H1 (cell line): Measurements from ENCODE around the gene GFM1. TPM values are rescaled to one million over a fixed set of nuclear protein-coding genes. Genes with fewer than 3 reads are reported as not detected.

Source experiments
- CTCF ChIA-PET: fragments of 300-600 bp; sonication (Branson Sonifier 250); formaldehyde crosslinking; loops from one replicate; lab custom pipeline; 2021; ENCODE audit not compliant: partially characterized antibody; lab: Charles Lee
- POLR2A ChIA-PET: fragments of 300-600 bp; sonication (Branson Sonifier 250); formaldehyde crosslinking; loops from one replicate; lab custom pipeline; 2021; ENCODE audit warnings: inconsistent platforms; ENCODE audit not compliant: partially characterized antibody; lab: Charles Lee
- DNase-seq, 2 experiments: peaks; one replicate each; pipeline versions ENCODE4 v3.0.0 to v3.0.0-alpha.2; 2010 to 2022; ENCODE audit warnings: low spot score in 2 of 2, low read depth in 1 of 2, mixed read lengths in 1 of 2
- FAIRE-seq: peaks from 2 replicates; lab custom pipeline; 2011; peaks lifted over from hg19 to GRCh38; lab: Jason Lieb, UNC
- H2AFZ ChIP-seq: 2 replicates; pipeline ENCODE4 v1.8.1; 2012; ENCODE audit warnings: low read length, inconsistent platforms
- H2AK5ac ChIP-seq: 2 replicates; pipeline ENCODE4 v1.6.1; 2013; ENCODE audit warnings: low read depth, low read length
- H2BK120ac ChIP-seq: replicated peaks from 2 replicates; pipeline ENCODE3; 2013; ENCODE audit warnings: low read depth, low read length, inconsistent platforms
- H2BK12ac ChIP-seq: 2 replicates; pipeline ENCODE4 v1.6.1; 2013; ENCODE audit warnings: low read depth, low read length
- H2BK15ac ChIP-seq: 2 replicates; pipeline ENCODE4 v1.6.1; 2013; ENCODE audit warnings: low read length
- H2BK20ac ChIP-seq: 2 replicates; pipeline ENCODE4 v1.6.1; 2013; ENCODE audit warnings: low read length
- H2BK5ac ChIP-seq: 2 replicates; pipeline ENCODE4 v1.6.1; 2013; ENCODE audit warnings: low read depth, low read length
- H3K14ac ChIP-seq: 2 replicates; pipeline ENCODE4 v1.6.1; 2013; ENCODE audit warnings: inconsistent platforms; ENCODE audit not compliant: insufficient read length
- H3K18ac ChIP-seq: 2 replicates; pipeline ENCODE4 v1.6.1; 2013; ENCODE audit warnings: low read length; ENCODE audit errors: extremely low read depth
- H3K23ac ChIP-seq: 2 replicates; pipeline ENCODE4 v1.6.1; 2013; ENCODE audit warnings: inconsistent platforms; ENCODE audit not compliant: insufficient read length
- H3K23me2 ChIP-seq: 2 replicates; pipeline ENCODE4 v1.6.1; 2013; ENCODE audit warnings: low read depth, low read length
- H3K27ac ChIP-seq: 2 replicates; pipeline ENCODE4 v1.6.1; 2011; ENCODE audit warnings: low read depth, low read length, inconsistent platforms
- H3K27me3 ChIP-seq, 4 experiments: replicated peaks in 1 of 4; 1 replicate in 1 of 4; 2 replicates in 3 of 4; pipeline versions ENCODE4 v1.6.1 to v1.8.1; 2011 to 2013; ENCODE audit warnings: low read length in 3 of 4, mild to moderate bottlenecking in 3 of 4, inconsistent platforms in 2 of 4, mixed read lengths in 2 of 4, moderate library complexity in 1 of 4; ENCODE audit not compliant: control insufficient read depth in 3 of 4, insufficient read depth in 3 of 4; ENCODE audit errors: extremely low read depth in 1 of 4
- H3K36me3 ChIP-seq, 4 experiments: 2 replicates each; pipeline versions ENCODE4 v1.6.1 to v1.8.1; 2011 to 2013; ENCODE audit warnings: mild to moderate bottlenecking in 4 of 4, low read length in 3 of 4, moderate library complexity in 2 of 4, control low read depth in 1 of 4, inconsistent platforms in 1 of 4; ENCODE audit not compliant: insufficient read depth in 4 of 4, control insufficient read depth in 2 of 4
- H3K4ac ChIP-seq: replicated peaks from 2 replicates; pipeline ENCODE3; 2013; ENCODE audit warnings: low read length, low read depth, mixed read lengths, inconsistent platforms; ENCODE audit not compliant: insufficient read length
- H3K4me1 ChIP-seq, 4 experiments: replicated peaks in 1 of 4; 1 replicate in 1 of 4; 2 replicates in 3 of 4; pipeline versions ENCODE4 v1.6.1 to v1.8.1; 2011 to 2013; ENCODE audit warnings: low read length in 3 of 4, inconsistent platforms in 2 of 4, mixed read lengths in 1 of 4; ENCODE audit not compliant: insufficient read depth in 4 of 4, control insufficient read depth in 3 of 4
- H3K4me2 ChIP-seq, 2 experiments: 2 replicates each; pipeline versions ENCODE4 v1.6.1 to v1.8.1; 2011 to 2013; ENCODE audit warnings: low read depth in 2 of 2, low read length in 2 of 2, control low read depth in 1 of 2, inconsistent platforms in 1 of 2, mild to moderate bottlenecking in 1 of 2; ENCODE audit not compliant: insufficient read depth in 1 of 2
- H3K4me3 ChIP-seq, 4 experiments: fragments of 200-600, 300-600 bp in 1 of 4; sonication (generic), shearing (Covaris generic), sonication (Bioruptor Twin) in 1 of 4; 2 replicates each; pipeline versions ENCODE4 v1.5.1 to v1.8.1; 2011 to 2016; ENCODE audit warnings: low read length in 4 of 4, low read depth in 3 of 4, control low read depth in 2 of 4, inconsistent platforms in 2 of 4, mild to moderate bottlenecking in 2 of 4, mixed read lengths in 1 of 4, moderate library complexity in 1 of 4; ENCODE audit not compliant: insufficient read depth in 2 of 4; ENCODE audit errors: extremely low read depth in 1 of 4
- H3K56ac ChIP-seq: replicated peaks from 2 replicates; pipeline ENCODE3; 2013; ENCODE audit warnings: low read depth, mild to moderate bottlenecking, mixed read lengths, low read length, inconsistent platforms; ENCODE audit not compliant: insufficient read length
- H3K79me1 ChIP-seq: 2 replicates; pipeline ENCODE4 v1.6.1; 2013; ENCODE audit warnings: low read depth, low read length, control low read depth
- H3K79me2 ChIP-seq, 2 experiments: 2 replicates each; pipeline versions ENCODE4 v1.6.1 to v1.8.1; 2012 to 2013; ENCODE audit warnings: low read length in 2 of 2, mild to moderate bottlenecking in 2 of 2, inconsistent platforms in 1 of 2; ENCODE audit not compliant: insufficient read depth in 2 of 2, control insufficient read depth in 1 of 2
- H3K9ac ChIP-seq, 4 experiments: replicated peaks in 1 of 4; 1 replicate in 1 of 4; 2 replicates in 3 of 4; pipeline versions ENCODE4 v1.6.1 to v1.8.1; 2011 to 2013; ENCODE audit warnings: low read depth in 3 of 4, low read length in 3 of 4, control low read depth in 2 of 4, mild to moderate bottlenecking in 2 of 4, moderate library complexity in 2 of 4, inconsistent platforms in 1 of 4; ENCODE audit errors: extremely low read depth in 1 of 4
- H3K9me3 ChIP-seq, 2 experiments: 2 replicates each; pipeline versions ENCODE4 v1.6.1 to v1.8.1; 2012 to 2013; ENCODE audit warnings: mild to moderate bottlenecking in 2 of 2, moderate library complexity in 2 of 2, control low read depth in 1 of 2, inconsistent platforms in 1 of 2, low read depth in 1 of 2, low read length in 1 of 2, mixed read lengths in 1 of 2; ENCODE audit not compliant: insufficient read depth in 2 of 2
- H4K20me1 ChIP-seq, 2 experiments: replicated peaks in 1 of 2; 2 replicates each; pipeline versions ENCODE3 to v1.8.1; 2011 to 2013; ENCODE audit warnings: inconsistent platforms in 2 of 2, low read length in 2 of 2, mild to moderate bottlenecking in 1 of 2; ENCODE audit not compliant: insufficient read depth in 2 of 2, control insufficient read depth in 1 of 2
- H4K5ac ChIP-seq: 2 replicates; pipeline ENCODE4 v1.6.1; 2013; ENCODE audit warnings: low read length, low read depth, mixed read lengths, inconsistent platforms; ENCODE audit not compliant: insufficient read length
- H4K8ac ChIP-seq: 2 replicates; pipeline ENCODE4 v1.8.0; 2013; ENCODE audit warnings: mild to moderate bottlenecking, moderate library complexity, low read length, inconsistent platforms; ENCODE audit not compliant: insufficient read depth; ENCODE audit errors: extremely low read depth
- H4K91ac ChIP-seq: replicated peaks from 2 replicates; pipeline ENCODE3; 2013; ENCODE audit warnings: low read length, mixed read lengths, inconsistent platforms; ENCODE audit not compliant: insufficient read length
- CHD1 ChIP-seq: IDR thresholded peaks from 2 replicates; pipeline ENCODE4 v1.6.1; 2012; ENCODE audit warnings: low read depth, low read length, improper control_type of control experiment
- EGR1 ChIP-seq: IDR thresholded peaks from 2 replicates; pipeline ENCODE4 v1.6.1; 2011; ENCODE audit warnings: low read depth, low read length, borderline replicate concordance
- HDAC2 ChIP-seq, 2 experiments: fragments of 300-600 bp in 1 of 2; sonication (generic) in 1 of 2; IDR thresholded peaks; 2 replicates each; pipeline ENCODE4 v1.6.1; 2011 to 2012; ENCODE audit warnings: low read depth in 2 of 2, low read length in 2 of 2, mild to moderate bottlenecking in 2 of 2, moderate library complexity in 2 of 2, borderline replicate concordance in 1 of 2, inconsistent platforms in 1 of 2
- JUN ChIP-seq: IDR thresholded peaks from 2 replicates; pipeline ENCODE4 v1.6.1; 2011; ENCODE audit warnings: low read depth, mild to moderate bottlenecking, improper control_type of control experiment, low read length
- RXRA ChIP-seq: IDR thresholded peaks from 2 replicates; pipeline ENCODE4 v1.6.1; 2011; ENCODE audit warnings: low read depth, mild to moderate bottlenecking, low read length, moderate library complexity; ENCODE audit not compliant: insufficient read depth
- SAP30 ChIP-seq: fragments of 300-600 bp; sonication (generic); IDR thresholded peaks from 2 replicates; pipeline ENCODE4 v1.7.1; 2012; ENCODE audit warnings: low read length, moderate library complexity, mild to moderate bottlenecking, inconsistent platforms; ENCODE audit not compliant: insufficient read depth, insufficient replicate concordance
- TAF1 ChIP-seq: IDR thresholded peaks from 2 replicates; pipeline ENCODE4 v1.6.1; 2011; ENCODE audit warnings: mild to moderate bottlenecking, low read depth, low read length
- TCF12 ChIP-seq: IDR thresholded peaks from 2 replicates; pipeline ENCODE4 v1.6.1; 2011; ENCODE audit warnings: low read depth, mild to moderate bottlenecking, low read length
- WGBS, 2 experiments: shearing (Covaris generic) in 1 of 2; methylation state at CpG; one replicate each; pipeline versions ENCODE4 v1.1.6 to v1.1.7; 2013 to 2015; ENCODE audit warnings: low lambda C conversion rate in 2 of 2, mixed read lengths in 2 of 2, inconsistent platforms in 1 of 2, low coverage in 1 of 2, missing lambda C conversion rate in 1 of 2; ENCODE audit not compliant: insufficient replicate concordance in 2 of 2, insufficient coverage in 1 of 2, insufficient read length in 1 of 2; ENCODE audit errors: extremely low coverage in 1 of 2, missing lambda C conversion rate in 1 of 2; 5-methylcytosine and 5-hydroxymethylcytosine counted together
- polyA plus RNA-seq, 7 experiments: library from polyadenylated mRNA; depleted of rRNA in 3 of 7; stranded (reverse) in 5 of 7; unstranded in 2 of 7; fragments of >200 nt in 5 of 7; fragments of 200-250 nt in 2 of 7; gene quantifications; 1 replicate in 5 of 7; 2 replicates in 1 of 7; 4 replicates in 1 of 7; pipeline versions ENCODE4 v1.2.1 to v1.2.3, GENCODE V29; 2011 to 2013; ENCODE audit warnings: missing spikeins in 2 of 7, mixed read lengths in 2 of 7
- total RNA-seq: library from RNA; stranded (reverse); fragmentation: NEBNext Ultra II Directional; extraction: Animal tissue kit (Norgen Biotek cat#: 25700); gene quantifications from 2 replicates; pipeline ENCODE4 v1.2.1, GENCODE V29; 2021
- TF ChIP-seq, protein P1 (sequence below), 3 experiments: IDR thresholded peaks; 1 replicate in 2 of 3; 2 replicates in 1 of 3; pipeline versions ENCODE4 v1.5.1 to v1.6.1; 2011; ENCODE audit warnings: low read length in 3 of 3, mild to moderate bottlenecking in 3 of 3, inconsistent platforms in 2 of 3, low read depth in 1 of 3, moderate library complexity in 1 of 3; ENCODE audit not compliant: insufficient read depth in 1 of 3; ENCODE audit errors: control extremely low read depth in 1 of 3
- TF ChIP-seq, protein P2 (sequence below): IDR thresholded peaks from 2 replicates; pipeline ENCODE4 v1.6.1; 2011; ENCODE audit warnings: low read length, improper control_type of control experiment

GFM1 gene
- total and polyA plus RNA-seq, 2 of the 8 experiments (the other 6 are each of a cell fraction or from before 2014, with no cell fraction given) = 10.9 to 45.3 TPM

DNA sequence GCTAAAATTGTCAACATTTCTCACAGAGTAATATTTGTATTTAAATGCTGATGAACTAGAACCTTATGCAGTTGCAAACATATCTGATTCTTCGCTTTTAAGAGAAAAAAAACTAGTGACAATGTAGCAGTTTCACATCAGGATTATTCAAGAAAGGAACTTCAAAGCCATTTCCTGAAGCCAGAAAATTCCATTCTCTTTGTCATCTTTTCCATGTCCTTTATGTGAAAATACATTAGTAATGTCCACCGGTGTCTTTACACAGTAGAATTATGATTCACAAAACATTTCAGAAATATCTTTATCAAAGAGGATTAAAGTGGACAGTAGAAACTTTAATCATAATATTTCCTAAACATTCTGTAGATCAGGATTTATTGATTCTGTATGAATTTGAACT is 40.8 kb downstream of the GFM1 start:
- Histone ChIP-seq H2BK20ac (no peak overlapping the region), H2BK120ac (no peak overlapping the region), H3K79me1 (no peaks in the 10 kb centered on the region), H2BK12ac (no peak overlapping the region), H2AK5ac (no peak overlapping the region), H3K4ac (no peak overlapping the region), H4K91ac (no peak overlapping the region), H2AFZ (no peak overlapping the region), H3K27me3 (no peaks in the 10 kb centered on the region), H4K20me1 (no peaks in the 10 kb centered on the region), H3K23ac (no peak overlapping the region), H3K23me2 (no peaks in the 10 kb centered on the region), H3K14ac (no peak overlapping the region), H3K4me1 (no peaks in the 10 kb centered on the region), H3K9me3 (no peaks in the 10 kb centered on the region), H4K8ac (no peak overlapping the region), H3K4me2 (no peak overlapping the region), H3K56ac (no peak overlapping the region), H2BK5ac (no peak overlapping the region), H3K18ac (no peak overlapping the region), H2BK15ac (no peak overlapping the region), H3K79me2 (no peaks in the 10 kb centered on the region), H3K36me3 (peaks cover 0 to 4% (median 1%) of the 10 kb centered on the region in 4 experiments; a peak in 2 of 8 replicates), H3K4me3 (no peak overlapping the region), H3K27ac (no peak overlapping the region), H3K9ac (no peak overlapping the region), H4K5ac (no peak overlapping the region)
- ChIA-PET CTCF (interaction anchor here (0.9 to 1.8 kb wide), 3 partner anchors 25 to 106 kb away, joined by 3 to 7 read pairs (median 6); no protein-coding TSS in a partner anchor), POLR2A (no interaction called here)
- WGBS, 2 experiments = 96% methylated on average over 2 of the region's 2 CpGs; no CpG with 5 or more reads in 1 of the 2 experiments
- no peak for DNase-seq
- no peak for FAIRE-seq
- TF ChIP-seq RXRA = no peak
- no peak for TF ChIP-seq JUN
- no peak for TF ChIP-seq HDAC2 (IDR thresholded peaks at IDR 0.05; ENCODE audit: borderline replicate concordance in 1 of 2, low read depth in 2 of 2, low read length in 2 of 2)
- no peak for TF ChIP-seq EGR1
- no peak for TF ChIP-seq TCF12
- TF ChIP-seq, protein P1, sequence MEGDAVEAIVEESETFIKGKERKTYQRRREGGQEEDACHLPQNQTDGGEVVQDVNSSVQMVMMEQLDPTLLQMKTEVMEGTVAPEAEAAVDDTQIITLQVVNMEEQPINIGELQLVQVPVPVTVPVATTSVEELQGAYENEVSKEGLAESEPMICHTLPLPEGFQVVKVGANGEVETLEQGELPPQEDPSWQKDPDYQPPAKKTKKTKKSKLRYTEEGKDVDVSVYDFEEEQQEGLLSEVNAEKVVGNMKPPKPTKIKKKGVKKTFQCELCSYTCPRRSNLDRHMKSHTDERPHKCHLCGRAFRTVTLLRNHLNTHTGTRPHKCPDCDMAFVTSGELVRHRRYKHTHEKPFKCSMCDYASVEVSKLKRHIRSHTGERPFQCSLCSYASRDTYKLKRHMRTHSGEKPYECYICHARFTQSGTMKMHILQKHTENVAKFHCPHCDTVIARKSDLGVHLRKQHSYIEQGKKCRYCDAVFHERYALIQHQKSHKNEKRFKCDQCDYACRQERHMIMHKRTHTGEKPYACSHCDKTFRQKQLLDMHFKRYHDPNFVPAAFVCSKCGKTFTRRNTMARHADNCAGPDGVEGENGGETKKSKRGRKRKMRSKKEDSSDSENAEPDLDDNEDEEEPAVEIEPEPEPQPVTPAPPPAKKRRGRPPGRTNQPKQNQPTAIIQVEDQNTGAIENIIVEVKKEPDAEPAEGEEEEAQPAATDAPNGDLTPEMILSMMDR (IDR thresholded peaks at IDR 0.05; ENCODE audit: control extremely low read depth in 1 of 3, insufficient read depth in 1 of 3, low read depth in 1 of 3, low read length in 3 of 3) = no peak
- TF ChIP-seq, protein P2, sequence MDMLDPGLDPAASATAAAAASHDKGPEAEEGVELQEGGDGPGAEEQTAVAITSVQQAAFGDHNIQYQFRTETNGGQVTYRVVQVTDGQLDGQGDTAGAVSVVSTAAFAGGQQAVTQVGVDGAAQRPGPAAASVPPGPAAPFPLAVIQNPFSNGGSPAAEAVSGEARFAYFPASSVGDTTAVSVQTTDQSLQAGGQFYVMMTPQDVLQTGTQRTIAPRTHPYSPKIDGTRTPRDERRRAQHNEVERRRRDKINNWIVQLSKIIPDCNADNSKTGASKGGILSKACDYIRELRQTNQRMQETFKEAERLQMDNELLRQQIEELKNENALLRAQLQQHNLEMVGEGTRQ = no peak
- TF ChIP-seq SAP30 = no peak
- TF ChIP-seq CHD1 = no peak
- no peak for TF ChIP-seq TAF1
